A204.1 (cell line): Measurements from ENCODE around the gene NR2F1.

Experiments used
- FAIRE-seq: peaks from 2 replicates; lab custom pipeline; 2012; peaks lifted over from hg19 to GRCh38; lab: Jason Lieb, UNC

Gene NR2F1

DNA sequence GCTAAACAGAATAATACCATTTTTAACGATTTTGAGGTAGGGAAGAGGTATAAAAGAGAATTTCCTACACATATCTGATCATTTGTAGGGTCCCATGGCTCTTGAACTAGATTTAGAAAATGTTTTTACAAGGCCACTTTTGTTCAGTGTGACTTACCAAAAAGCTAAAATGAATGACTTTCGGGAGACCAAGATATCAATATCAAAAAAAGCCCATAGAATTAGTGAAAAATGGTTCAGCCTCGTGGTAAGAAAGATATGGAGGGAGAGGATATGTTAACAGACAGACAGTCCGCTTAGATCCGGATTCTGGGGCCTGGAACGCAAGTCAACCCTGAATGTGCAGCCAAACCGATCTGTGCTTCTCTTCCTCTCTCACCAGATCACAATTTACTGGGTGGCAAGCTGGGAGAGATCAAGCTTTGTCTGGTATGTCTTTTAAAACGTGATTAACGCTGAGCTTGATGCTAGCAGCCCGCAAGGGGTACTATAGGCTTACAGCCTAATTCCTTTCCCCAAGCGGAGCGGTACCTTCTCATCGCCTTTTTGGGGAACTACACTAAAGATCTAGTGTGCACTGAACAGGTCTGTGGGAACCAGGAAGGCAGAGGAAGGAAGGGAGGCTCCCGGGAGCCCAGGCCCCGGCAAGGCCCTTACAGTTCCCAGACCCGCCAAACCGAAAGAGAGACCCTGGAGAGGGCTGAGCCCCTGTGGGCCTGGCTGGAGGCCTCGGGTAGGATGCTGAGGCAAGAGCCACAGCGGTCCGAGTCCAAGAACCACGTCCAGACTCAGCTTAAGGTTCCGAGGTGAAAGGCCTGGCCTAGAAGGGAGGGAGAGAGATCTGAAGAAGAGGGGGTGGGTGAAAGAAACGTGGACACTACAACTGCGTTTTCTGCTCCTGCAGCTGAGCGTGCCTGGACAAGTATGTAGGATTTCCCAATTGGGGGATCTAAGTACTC lies 4.9 kb upstream of the NR2F1 start:
- no peak for FAIRE-seq

DNA sequence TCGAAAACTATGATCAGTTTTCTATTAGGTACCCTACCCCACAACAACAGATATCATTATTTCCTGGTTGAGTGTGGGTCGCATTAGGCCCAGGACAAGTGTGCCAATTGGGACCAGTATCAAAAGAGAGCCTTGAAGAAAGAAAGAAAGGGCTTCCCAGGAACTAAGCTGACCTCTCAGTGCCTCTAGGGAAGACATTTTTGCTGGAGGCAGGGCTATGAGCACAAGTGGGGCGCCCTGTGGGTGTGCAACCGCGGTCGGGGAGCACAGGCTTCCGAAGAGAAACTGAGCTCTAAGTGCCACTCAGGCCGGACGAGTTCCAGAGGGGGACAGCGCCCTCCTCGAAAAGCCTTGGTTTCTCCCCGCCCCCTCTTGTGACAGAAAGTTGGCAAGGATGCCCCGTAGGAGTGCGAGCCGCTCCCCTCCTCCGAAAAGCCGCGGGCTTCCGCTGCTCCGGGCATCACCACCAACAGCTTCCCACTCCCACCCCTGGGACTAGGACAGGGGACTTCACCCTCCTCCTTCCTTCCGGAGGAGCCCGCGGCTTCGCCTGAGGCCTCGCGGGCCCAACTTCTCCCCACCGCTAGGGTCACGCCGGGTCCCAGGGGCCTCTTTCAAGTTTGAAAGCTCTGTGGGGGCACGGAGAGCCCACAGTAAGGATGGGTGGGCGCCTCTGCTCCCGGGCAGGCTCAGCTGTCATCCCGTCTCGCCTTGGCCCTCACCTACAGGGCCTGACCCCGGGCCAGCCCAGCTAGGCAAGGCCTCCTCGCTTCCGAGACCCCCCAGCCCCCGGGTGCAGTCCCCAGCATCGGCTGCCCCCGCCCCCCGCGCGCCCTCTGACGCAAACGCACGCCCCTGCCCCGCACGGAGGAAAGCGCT lies 4.0 kb upstream of the NR2F1 start:
- FAIRE-seq = no peak

DNA sequence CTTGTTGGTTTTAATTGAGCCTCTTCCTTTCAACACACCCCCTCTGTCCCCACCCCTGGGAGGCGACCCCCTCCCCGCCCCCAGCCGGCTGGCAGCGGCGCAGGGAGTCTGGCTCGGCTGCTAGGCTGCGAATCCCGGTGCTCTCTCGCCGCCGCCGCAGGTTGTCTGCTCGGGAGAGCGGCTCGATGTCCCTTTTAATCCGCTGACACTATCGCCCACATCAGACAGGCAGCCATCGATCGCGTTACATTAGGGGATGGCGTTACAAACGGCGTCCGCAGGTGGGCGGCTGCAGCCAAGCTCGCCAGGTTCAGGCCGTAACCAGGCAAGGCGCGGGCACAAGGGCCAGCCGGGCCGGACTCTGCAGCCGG lies 3.3 kb upstream of the NR2F1 start:
- FAIRE-seq = no peak

DNA sequence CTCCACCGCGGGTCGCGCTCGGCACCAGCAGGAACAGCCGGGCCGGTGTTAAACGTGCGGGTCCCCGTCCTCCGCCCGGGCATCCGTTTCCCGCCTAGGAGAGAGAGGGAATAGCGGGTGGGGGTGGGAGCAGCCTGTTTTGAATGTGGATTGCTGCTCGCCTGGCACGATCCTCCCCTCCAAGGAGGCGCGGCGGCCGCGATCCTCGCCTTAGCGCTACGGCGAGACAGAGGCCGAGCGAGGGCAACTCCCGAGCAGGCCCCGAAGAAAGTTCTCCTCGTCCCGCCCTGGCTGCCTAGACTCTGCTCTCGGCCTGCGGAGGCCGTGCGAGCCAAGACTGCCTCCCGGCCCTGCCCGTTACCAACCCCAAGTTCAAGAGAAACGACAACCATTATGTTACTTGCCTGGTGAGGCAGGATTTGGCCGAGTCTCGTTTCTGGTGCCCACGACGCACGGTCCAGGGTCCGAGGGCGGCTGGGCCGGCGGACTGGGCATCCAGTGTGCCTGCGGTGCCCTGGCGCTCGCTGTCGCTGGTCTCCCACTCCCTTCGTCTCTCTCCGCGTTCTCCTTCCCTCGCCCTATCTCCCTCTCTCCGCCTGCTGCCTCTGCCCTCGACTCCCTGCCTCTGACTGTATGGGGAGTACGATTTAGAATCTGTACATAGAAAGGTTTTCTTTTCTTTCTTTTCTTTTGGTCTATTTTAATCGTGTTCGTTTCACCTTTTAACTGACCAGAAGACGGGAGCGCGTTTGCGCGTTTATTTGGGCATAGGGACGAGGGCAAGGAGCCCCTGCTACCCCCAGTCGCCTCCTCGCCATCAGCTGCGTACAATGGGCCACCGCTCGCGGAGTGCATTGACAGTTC lies 2.7 kb upstream of the NR2F1 start:
- FAIRE-seq = no peak

DNA sequence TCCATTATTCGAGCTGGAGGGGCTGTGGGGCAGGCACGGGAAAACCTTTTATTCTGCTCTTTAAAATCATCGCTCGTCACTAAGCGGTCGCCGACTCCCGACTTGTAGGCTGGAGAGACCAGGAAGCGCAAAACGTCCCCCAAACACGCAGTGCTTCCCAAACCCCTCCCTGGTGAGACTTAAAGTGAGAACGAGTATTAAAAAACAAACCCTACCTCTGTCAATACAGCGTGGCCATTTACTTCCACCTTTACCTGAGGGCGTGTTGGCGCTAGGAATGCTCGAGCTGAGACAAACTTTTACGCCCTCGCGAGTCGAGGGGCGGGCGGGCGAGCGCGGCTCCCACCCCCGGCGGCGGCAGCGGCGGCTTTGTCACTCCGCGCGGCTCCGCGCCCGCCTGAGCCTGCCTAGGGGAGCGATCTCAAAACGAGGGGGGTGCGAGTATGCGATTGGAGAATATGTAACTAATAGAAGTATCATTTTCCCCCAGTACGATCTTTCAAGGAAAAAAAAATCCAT lies 2.0 kb upstream of the NR2F1 start, which contains the start of gene NR2F1-AS1:
TSS of gene NR2F1-AS1 (minus strand) at position 293 of the 519 bp plus-strand sequence.
- no peak for FAIRE-seq

DNA sequence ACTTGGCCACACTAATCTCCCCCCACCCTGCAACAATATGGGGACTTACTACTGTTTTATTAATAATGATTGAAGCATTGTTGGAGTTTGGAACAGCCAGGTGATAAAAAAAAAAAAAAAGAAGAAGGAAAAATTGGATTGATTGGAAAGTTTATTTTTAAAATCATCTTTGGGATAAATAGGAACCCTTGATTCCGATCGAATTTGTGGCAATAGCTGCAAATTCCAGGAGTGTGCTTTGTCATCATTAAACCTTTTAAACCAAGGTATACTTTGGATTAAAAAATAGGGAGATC lies 907 bp upstream of the NR2F1 start:
- FAIRE-seq = peak; percentile 19

DNA sequence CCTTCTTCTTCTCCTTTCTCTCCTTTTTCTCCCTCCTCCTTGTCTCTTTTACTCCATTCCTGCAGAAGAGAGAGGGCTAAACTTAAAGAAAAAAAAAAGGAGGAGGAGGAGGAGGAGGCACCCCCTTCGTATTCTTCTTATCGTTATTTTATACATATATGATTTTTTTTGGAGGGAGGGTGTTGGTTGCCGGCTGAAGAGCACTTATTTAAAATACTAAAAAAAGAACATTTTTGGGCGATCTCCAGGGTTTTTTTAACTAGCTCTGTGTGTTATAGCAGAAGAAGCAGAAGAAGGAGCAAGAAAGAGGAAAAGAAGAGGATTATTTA lies 381 bp downstream of the NR2F1 start:
- no peak for FAIRE-seq

DNA sequence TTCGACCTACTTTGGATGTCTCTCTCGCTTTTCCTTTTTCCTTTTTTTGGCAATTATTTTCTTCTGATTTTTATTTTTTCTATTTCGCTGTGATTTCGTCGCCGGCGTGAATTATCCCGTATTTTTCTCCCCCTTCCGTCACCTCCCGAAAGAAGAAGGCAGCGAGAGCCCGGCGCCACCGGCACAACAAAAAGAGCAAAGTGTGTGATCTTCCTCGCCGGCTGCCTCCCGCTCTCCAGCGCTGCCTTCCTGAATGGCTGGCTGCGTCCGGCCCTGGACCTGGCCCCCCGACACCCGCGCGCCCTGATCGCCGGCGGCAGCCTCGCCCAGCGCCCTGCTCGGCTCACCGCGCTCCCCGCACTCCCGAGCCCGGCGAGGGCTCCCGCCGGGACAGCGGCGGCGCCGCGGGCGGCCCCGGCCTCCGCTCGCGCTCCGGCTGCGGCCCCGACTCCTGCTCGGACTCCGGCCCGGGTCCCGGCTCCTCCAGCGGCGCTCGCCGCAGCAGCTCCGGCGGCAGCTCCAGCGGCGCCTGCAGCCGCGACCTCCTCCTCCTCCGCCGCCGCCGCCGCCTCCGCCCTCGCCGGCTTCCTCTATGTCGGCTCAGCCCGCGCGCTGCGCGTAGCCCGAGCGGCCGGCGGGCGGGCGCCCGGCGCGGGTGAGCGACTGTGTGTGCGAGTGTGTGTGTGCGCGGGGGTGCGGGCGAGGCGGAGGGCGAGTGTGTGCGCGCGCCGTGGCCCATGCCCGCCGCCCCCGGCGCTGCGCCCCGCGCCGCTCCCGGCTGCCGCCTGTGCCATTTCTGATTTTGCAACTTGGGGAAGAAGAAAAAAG lies 960 bp downstream of the NR2F1 start:
- FAIRE-seq = no peak

DNA sequence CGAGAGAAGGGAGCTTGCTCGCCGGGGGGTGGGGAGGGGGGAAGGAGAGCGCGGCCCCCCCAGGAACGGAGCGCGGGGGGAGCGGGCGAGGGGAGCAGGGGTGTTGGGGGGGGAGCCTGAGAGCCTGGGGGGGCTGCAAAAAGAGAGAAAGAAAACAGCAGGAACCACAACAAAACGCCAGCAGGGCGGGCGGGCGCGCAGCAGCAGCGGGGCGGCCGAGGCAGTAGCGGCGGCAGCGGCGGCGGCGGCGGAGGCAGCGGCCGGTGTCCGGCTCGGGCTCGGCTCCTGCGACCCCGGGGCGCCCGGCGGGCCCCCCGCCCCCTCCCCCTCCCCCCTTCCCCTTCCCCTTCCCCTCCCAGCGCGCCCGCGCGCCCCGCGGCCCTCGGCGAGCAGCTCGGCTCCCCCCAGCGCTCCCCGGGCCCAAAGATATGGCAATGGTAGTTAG lies 1.6 kb downstream of the NR2F1 start:
- FAIRE-seq = no peak

DNA sequence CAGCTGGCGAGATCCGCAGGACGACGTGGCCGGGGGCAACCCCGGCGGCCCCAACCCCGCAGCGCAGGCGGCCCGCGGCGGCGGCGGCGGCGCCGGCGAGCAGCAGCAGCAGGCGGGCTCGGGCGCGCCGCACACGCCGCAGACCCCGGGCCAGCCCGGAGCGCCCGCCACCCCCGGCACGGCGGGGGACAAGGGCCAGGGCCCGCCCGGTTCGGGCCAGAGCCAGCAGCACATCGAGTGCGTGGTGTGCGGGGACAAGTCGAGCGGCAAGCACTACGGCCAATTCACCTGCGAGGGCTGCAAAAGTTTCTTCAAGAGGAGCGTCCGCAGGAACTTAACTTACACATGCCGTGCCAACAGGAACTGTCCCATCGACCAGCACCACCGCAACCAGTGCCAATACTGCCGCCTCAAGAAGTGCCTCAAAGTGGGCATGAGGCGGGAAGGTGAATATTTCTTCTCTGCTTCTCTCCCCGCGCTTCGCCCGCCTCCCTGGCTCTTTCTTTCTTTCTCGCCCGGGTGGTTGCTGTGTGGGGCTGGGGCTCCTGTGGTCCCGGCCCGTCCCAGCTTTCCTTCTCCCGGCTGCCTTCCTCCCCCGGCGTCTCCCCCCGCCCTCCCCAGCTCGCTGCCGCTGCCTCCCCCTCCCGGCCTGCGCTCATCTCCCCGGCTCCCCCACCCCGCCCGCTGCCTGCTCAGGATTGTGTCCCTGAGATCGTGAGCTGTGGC lies 2.2 kb downstream of the NR2F1 start:
- FAIRE-seq = no peak

DNA sequence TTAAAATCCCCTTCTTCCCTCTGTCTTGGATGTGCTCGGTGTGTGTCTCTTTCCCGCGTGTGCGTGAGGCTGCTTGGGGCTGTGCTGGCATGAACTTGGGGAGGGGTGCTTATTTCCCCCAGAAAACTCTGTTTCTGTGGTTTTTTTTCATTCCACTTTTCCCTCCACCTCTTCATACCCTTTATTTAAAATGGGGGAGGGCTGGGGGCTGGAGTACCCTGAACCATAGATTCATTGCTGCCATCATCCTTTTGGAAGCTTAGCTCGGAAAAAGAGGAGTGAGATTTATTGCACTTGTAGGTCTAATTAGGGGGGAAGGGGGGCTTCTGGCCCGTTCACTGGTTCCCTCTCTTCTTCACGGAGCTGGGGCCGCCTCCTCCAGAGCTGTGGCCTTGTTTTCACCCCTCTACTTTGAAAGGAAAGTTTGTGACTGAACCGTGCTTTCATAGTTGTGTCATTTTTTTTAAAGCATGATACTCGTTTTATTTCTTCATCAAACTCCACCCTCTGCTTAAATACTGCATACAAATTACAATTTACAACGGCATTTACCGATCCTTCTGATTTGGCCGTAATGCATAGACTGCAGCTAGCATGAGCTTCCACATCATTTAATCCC lies 2.9 kb downstream of the NR2F1 start:
- FAIRE-seq = peak; percentile 35

DNA sequence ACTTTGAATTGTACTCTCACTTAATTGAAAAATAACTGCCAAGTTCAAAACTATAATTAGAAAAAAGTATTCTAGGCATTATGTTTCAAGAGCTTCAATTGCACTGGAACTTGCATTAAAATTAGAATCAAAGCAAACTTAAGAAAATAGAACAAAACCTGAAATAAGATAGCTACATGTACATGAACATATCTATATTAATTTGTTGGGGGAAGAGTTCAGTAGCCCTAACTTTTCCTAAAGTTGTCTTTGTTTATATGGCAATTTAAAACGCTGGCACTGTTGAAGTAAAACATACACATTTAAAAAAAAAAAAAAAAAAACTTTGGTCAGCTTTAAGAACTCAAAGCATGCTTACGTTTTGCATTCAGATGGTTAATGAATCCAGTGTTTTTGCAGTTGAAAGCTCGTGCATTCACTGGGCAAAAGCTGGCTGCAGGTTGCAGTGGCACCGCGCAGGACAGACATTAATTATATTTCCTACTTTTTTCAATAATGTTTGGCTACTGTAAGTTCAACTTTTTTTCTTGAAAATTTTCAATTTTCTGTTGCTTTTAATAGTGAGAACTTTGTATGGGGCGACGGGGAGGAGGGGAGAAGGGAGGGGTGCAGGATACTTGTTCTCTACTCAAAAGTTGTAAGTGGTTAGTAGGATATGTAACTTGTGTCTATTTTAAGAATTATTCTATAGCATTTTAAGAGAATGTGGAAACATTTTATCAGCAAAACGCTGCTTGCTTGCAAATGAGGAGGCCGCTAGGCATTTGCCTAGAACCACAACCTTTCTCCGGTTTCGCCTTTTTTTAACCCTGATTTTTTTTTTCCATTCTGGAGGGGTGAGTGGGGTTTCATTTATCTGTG lies 3.9 kb downstream of the NR2F1 start:
- FAIRE-seq = no peak

DNA sequence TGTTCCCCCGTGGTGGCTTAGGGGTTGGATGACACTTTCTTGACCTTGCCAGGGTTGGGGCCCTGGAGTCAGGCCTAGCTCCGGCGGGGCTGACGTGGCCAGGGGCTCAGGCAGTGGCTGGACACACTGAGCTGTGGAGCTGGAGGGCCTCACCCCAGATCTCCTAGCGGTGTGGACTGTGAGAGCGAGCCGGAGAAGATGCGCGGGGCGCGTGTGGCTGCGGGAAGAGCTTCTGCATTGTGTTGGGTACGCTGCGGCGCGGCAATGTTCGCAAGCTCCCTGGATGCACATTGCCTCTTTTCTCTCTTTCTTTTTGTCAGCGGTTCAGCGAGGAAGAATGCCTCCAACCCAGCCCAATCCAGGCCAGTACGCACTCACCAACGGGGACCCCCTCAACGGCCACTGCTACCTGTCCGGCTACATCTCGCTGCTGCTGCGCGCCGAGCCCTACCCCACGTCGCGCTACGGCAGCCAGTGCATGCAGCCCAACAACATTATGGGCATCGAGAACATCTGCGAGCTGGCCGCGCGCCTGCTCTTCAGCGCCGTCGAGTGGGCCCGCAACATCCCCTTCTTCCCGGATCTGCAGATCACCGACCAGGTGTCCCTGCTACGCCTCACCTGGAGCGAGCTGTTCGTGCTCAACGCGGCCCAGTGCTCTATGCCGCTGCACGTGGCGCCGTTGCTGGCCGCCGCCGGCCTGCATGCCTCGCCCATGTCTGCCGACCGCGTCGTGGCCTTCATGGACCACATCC lies 4.8 kb downstream of the NR2F1 start:
- FAIRE-seq = no peak

DNA sequence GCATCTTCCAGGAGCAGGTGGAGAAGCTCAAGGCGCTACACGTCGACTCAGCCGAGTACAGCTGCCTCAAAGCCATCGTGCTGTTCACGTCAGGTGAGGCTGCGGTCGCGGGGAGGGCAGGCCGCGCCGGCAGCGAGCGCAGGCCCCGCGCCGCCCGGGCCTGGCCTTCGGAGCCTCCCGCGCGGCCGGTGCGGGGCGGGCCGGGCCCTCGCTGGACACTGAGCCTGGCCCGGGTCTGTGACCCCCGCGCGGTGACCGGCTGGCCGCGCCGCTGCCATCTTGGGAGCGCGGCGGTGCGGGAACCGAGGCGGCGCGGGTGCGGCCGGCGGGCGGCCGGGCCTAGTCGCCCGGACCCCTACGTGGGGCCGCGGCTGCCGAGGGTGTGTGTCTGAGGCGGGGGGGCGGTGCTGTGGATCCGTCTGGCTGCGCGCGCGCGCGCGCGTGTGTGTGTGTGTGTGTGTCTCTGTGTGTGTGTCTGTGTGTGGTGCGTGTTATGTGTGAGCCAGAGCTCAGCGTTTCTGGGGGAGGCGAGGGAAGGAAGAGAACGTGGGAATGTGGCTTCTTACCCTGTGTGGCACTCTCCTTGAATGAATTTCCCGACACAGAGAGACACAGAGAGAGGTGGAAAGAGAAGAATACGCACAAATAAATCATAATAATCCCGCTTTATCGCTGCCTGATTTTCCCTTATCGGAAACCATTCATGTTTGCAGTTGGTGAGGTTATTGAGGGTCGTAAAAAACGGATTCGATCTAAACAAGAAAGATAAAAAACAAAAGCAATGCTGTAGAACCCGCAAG lies 5.5 kb downstream of the NR2F1 start:
- FAIRE-seq = no peak

DNA sequence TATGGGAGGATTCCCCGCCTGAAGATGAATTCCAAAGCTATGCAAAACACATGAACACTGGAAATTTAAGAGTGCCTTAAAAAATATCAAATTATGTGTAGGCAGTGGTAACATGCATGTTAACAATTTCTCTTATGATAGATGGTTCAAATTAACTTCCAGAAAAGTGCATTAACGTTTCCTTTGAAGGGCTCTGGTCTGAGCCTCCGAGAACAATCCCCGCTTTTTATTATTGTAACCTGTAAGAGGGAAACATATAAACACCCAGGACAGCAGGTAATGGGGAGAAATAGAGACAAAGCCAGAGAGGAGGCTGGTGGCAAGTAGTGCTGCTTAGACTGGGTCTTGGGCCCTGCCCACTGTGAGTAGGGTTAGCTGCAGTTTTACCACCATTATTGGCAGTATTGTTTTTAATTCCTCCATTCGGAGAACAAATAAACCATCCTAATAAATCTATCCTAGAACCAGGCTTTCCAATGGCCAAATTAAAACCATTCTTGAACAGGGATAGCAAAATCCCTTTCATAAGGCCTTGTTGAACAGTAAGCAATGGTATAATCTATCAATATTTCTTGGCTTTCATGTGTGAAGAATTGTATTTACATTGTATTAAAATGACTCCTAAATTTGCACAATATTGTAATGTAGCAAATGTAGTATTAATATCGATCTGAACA lies 6.3 kb downstream of the NR2F1 start:
- FAIRE-seq = no peak

DNA sequence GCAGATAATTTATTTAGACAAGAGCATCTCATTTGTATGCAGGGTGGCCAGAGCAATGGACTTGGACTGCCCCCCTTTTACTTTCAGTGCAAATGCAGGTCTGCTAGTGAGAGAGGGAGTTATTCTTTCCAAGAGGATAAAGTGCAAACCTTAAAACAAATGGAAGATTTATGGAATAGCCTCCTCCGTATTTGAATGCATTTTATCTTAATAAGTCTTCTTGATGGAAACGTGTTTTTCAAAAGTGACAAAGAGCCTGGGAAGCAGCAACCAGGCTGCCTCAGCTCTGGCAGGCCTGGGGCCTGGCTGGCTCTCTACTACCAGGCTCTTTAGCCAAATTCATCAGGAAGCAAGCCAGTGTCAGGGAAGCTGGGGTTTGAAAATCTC lies 6.8 kb downstream of the NR2F1 start:
- FAIRE-seq = no peak

DNA sequence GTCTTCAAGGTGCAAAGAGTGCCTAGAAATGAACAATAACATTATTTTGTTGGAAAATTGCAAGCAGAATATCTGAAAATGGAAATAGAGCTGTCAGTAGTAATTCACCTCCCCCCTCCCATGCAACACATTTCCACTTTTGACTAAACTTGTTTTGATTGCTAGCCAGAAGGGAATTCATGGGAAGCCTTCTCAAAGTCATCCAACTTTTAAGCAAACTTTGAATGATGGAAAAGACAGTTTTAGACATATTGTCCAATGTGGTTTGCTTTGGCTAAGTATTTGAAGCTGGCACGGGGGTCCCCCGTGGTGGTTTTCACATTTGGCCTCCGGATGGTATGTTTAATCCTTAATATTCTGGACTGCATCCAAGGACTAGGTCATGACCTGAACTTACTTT lies 7.5 kb downstream of the NR2F1 start:
- no peak for FAIRE-seq
